Endothelial cell (in vitro differentiated cells): ENCODE measurements around the gene FSIP2. TPM values are rescaled to one million over a fixed set of nuclear protein-coding genes. Genes with fewer than 3 reads are reported as not detected.

Experiments
- DNase-seq: peaks from one replicate; pipeline ENCODE4 v3.0.0; 2021; ENCODE audit warnings: low spot score
- H3K27ac Mint-ChIP-seq: one replicate; pipeline ENCODE4 v1.8.0; 2021; ENCODE audit warnings: mixed read lengths, inconsistent platforms; ENCODE audit not compliant: unreplicated experiment
- H3K27me3 Mint-ChIP-seq: one replicate; pipeline ENCODE4 v1.8.0; 2021; ENCODE audit warnings: mild to moderate bottlenecking, moderate library complexity, mixed read lengths, inconsistent platforms; ENCODE audit not compliant: unreplicated experiment
- H3K36me3 Mint-ChIP-seq: one replicate; pipeline ENCODE4 v1.8.0; 2021; ENCODE audit warnings: mild to moderate bottlenecking, low read depth, mixed read lengths, inconsistent platforms; ENCODE audit not compliant: unreplicated experiment
- H3K4me1 Mint-ChIP-seq: one replicate; pipeline ENCODE4 v1.8.0; 2021; ENCODE audit warnings: mild to moderate bottlenecking, mixed read lengths, inconsistent platforms; ENCODE audit not compliant: unreplicated experiment
- H3K4me3 Mint-ChIP-seq: one replicate; pipeline ENCODE4 v1.8.0; 2021; ENCODE audit warnings: mild to moderate bottlenecking, mixed read lengths, inconsistent platforms; ENCODE audit not compliant: unreplicated experiment
- H3K9me3 Mint-ChIP-seq: one replicate; pipeline ENCODE4 v1.8.0; 2021; ENCODE audit warnings: mixed read lengths, inconsistent platforms; ENCODE audit not compliant: unreplicated experiment
- total RNA-seq: library from RNA; stranded (reverse); fragmentation: NEBNext Ultra II Directional; extraction: Animal tissue kit (Norgen Biotek cat#: 25700); gene quantifications from one replicate; pipeline ENCODE4 v1.2.1, GENCODE V29; 2021; ENCODE audit not compliant: unreplicated experiment
- TF ChIP-seq, protein P1 (sequence below): fragments of 200-600 bp; sonication (generic); IDR thresholded peaks from one replicate; pipeline ENCODE4 v1.5.0; 2021; ENCODE audit warnings: antibody characterized with exemption; ENCODE audit not compliant: unreplicated experiment

The FSIP2 gene
- total RNA-seq, 1 donor from 2014 or later: 9.0 TPM

DNA sequence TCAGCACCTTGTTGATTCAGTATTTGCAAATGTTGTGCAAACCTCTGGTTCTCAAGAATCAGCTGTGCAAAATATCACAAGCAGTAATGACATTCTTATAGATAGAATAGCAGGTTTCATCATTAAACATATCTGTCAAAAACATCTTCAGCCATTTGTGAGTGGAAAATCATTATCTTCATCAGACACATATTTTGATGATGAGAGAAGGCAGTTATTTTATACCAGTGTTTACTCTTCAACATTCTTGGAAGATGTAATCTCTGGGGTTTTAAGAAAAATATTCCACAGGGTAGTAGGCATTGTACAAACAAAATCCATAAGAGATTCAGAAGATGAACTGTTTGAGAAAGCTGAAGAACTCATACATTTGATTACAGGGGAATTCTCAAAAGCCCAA is 64.3 kb downstream of the FSIP2 start:
- Mint-ChIP-seq H3K36me3 (no peaks in the 10 kb centered on the region), H3K9me3 (no peaks in the 10 kb centered on the region), H3K4me1 (no peaks in the 10 kb centered on the region), H3K27me3 (no peaks in the 10 kb centered on the region), H3K4me3 (no peak overlapping the region), H3K27ac (no peak overlapping the region)
- no peak for DNase-seq
- TF ChIP-seq, protein P1, sequence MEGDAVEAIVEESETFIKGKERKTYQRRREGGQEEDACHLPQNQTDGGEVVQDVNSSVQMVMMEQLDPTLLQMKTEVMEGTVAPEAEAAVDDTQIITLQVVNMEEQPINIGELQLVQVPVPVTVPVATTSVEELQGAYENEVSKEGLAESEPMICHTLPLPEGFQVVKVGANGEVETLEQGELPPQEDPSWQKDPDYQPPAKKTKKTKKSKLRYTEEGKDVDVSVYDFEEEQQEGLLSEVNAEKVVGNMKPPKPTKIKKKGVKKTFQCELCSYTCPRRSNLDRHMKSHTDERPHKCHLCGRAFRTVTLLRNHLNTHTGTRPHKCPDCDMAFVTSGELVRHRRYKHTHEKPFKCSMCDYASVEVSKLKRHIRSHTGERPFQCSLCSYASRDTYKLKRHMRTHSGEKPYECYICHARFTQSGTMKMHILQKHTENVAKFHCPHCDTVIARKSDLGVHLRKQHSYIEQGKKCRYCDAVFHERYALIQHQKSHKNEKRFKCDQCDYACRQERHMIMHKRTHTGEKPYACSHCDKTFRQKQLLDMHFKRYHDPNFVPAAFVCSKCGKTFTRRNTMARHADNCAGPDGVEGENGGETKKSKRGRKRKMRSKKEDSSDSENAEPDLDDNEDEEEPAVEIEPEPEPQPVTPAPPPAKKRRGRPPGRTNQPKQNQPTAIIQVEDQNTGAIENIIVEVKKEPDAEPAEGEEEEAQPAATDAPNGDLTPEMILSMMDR: no peak

DNA sequence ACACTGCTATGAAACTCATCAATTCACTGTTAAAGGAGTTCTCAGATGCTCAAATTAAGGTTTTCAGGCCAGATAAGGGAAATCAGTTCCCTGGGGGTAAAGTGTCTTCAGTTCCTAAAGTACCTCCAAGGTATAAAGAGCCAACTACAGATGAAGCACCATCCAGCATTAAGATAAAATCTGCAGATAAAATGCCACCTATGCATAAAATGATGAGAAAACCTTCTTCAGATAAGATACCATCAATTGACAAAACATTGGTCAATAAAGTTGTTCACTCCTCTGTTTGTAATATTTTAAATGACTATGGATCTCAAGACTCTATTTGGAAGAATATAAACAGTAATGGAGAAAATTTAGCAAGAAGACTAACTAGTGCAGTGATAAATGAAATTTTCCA is 68.2 kb downstream of the FSIP2 start:
- no peaks in the 10 kb centered on the region for H3K36me3 Mint-ChIP-seq
- TF ChIP-seq, protein P1: no peak
- no peak overlapping the region for H3K27ac Mint-ChIP-seq
- no peak for DNase-seq
- no peaks in the 10 kb centered on the region for H3K27me3 Mint-ChIP-seq
- H3K4me3 Mint-ChIP-seq: no peak overlapping the region
- no peaks in the 10 kb centered on the region for H3K9me3 Mint-ChIP-seq
- H3K4me1 Mint-ChIP-seq: no peaks in the 10 kb centered on the region

DNA sequence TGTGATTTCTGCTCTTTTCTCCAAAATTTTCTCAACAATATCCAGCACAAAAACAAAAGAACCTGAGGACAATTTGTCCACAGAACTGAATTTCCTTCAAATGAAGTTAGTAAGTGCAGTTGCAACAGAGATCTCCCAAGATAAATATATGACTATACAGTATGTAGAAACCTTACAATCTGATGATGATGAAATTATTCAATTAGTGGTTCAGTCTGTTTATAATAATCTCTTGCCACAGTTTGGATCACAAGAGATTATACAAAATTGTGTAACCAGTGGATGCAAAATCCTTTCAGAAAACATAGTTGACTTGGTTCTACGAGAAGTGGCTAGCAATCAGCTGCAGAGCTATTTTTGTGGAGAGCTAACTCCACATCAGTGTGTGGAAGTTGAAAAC is 68.7 kb downstream of the FSIP2 start:
- Mint-ChIP-seq H3K27me3 (no peaks in the 10 kb centered on the region), H3K36me3 (no peaks in the 10 kb centered on the region), H3K9me3 (no peaks in the 10 kb centered on the region), H3K4me3 (no peak overlapping the region), H3K4me1 (no peaks in the 10 kb centered on the region), H3K27ac (no peak overlapping the region)
- DNase-seq: no peak
- TF ChIP-seq, protein P1: no peak

DNA sequence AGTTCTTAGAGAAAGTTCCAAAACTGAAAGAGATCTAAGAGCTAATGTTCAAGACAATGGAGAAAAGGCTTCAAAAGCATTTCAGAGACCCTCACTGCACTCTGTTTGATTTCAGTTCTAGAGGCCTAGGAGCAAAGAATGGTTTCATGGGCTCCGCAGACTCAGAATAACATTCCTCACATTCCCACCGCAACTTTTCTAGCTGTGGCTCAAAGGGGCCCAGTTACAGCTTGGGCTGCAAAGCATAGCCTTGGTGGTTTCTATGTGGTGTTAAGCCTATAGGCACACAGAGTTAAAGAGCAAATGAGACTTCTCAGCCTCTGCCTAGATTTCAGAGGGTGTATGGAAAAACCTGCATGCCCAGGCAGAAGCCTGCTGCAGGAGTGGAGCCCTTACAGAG is 73.0 kb downstream of the FSIP2 start:
- Mint-ChIP-seq H3K9me3 (no peaks in the 10 kb centered on the region), H3K36me3 (no peaks in the 10 kb centered on the region), H3K27me3 (no peaks in the 10 kb centered on the region), H3K4me3 (no peak overlapping the region), H3K27ac (no peak overlapping the region), H3K4me1 (no peaks in the 10 kb centered on the region)
- no peak for DNase-seq
- TF ChIP-seq, protein P1: no peak

DNA sequence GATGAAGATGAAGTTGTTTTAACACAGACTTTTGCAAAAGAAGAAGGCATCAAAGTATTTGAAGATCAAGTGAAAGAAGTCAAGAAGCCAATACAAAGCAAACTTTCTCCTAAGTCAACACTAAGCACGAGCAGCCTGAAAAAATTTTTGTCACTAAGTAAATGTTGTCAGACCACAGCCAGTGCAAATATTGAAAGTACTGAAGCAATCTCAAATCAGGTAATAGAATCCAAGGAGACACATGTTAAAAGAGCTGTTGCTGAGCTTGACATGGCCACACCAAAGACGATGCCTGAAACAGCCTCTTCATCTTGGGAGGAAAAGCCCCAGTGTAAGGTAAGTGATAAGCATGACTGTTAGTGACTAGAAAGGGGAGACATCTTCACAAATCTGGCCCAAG is 75.1 kb downstream of the FSIP2 start:
- peaks cover 2% of the 10 kb centered on the region for H3K27me3 Mint-ChIP-seq
- H3K4me1 Mint-ChIP-seq: no peaks in the 10 kb centered on the region
- DNase-seq: no peak
- no peak overlapping the region for H3K4me3 Mint-ChIP-seq
- TF ChIP-seq, protein P1: no peak
- no peaks in the 10 kb centered on the region for H3K9me3 Mint-ChIP-seq
- H3K36me3 Mint-ChIP-seq: no peaks in the 10 kb centered on the region
- H3K27ac Mint-ChIP-seq: no peak overlapping the region
